Activated T-helper 2 cell treated with anti-CD3 and anti-CD28 coated beads, Interferon-gamma antibody, Interleukin-2, Interleukin-4, amounts not matched to agents 10 μg/mL and 5 μg/mL and 100 μg/mL, durations not matched to agents 14 hours and 24 hours and 36 hours (primary cell): Measurements from ENCODE around the gene CMTM7. TPM values are rescaled to one million over a fixed set of nuclear protein-coding genes. Genes with fewer than 3 reads are reported as not detected.

Source experiments
- DNase-seq: peaks from one replicate; pipeline ENCODE4 v3.0.0; 2021; ENCODE audit warnings: low spot score
- H3K27ac Mint-ChIP-seq: one replicate; pipeline ENCODE4 v1.8.0; 2021; ENCODE audit warnings: mixed read lengths
- H3K27me3 Mint-ChIP-seq: one replicate; pipeline ENCODE4 v1.8.0; 2021; ENCODE audit warnings: low read depth, mixed read lengths
- H3K36me3 Mint-ChIP-seq: one replicate; pipeline ENCODE4 v1.8.0; 2021; ENCODE audit warnings: low read depth, mixed read lengths
- H3K4me1 Mint-ChIP-seq: one replicate; pipeline ENCODE4 v1.8.0; 2021; ENCODE audit warnings: low read depth, mixed read lengths
- H3K4me3 Mint-ChIP-seq: one replicate; pipeline ENCODE4 v1.8.0; 2021; ENCODE audit warnings: low read depth, mild to moderate bottlenecking, moderate library complexity, mixed read lengths
- H3K9me3 Mint-ChIP-seq: one replicate; pipeline ENCODE4 v1.8.0; 2021; ENCODE audit warnings: mixed read lengths
- intact Hi-C: fragments of 100-400 bp; cut with micrococcal nuclease; formaldehyde crosslinking; loops from one replicate; pipeline ENCODE4 v1.15.1; 2023
- total RNA-seq: library from RNA; stranded (reverse); gene quantifications from 2 replicates; pipeline ENCODE4 v1.2.3, GENCODE V29; 2022

Gene CMTM7
- total RNA-seq, 1 donor from 2014 or later: 60.9 TPM

DNA sequence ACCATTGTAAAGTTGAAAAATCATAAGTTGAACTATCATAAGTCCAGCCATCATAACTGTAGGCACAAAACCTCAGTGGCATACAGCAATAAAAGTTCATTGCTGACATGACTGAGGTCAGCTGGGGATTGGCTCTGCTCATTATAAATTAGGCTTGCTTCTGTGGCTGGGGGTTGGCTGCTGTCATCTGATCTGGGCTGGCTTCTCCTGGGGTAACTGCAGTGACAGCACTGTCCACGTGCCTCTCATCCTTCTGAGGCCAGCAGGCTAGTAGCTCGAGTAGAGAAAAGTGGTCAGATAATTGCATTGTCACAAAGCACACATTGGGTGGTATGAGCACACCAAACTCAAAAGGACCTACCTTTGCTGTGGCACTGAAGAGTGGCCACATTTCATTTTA, 31.3 kb downstream of the CMTM7 start:
- H3K4me1 Mint-ChIP-seq: peaks cover 69% of the 10 kb centered on the region
- no peaks in the 10 kb centered on the region for H3K27me3 Mint-ChIP-seq
- intact Hi-C loops: no loop called here
- DNase-seq: peak; percentile 4
- peaks cover 34% of the 10 kb centered on the region for H3K36me3 Mint-ChIP-seq
- peak overlapping the region; percentile 80 for H3K27ac Mint-ChIP-seq
- peaks cover 14% of the 10 kb centered on the region for H3K9me3 Mint-ChIP-seq
- no peak overlapping the region for H3K4me3 Mint-ChIP-seq

DNA sequence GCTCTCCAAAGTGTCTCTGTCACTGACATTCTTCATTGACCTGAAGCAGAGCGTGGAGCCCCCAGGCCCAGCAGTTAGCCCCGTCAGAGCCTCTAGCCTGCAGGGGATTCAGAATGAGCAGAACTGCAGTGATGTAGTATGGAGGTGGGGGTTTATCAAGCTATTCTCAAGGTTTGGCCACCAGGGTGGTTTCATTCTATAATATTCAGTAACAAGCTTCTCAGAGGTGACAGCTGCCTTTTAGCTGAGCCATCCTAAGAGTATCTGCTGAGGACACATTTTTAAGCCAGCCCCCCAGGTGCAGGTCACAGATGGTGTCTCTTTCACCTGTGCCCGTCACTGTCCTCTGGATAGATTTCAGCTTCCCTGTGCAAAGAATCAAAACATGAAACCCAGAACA, 31.9 kb downstream of the CMTM7 start:
- peaks cover 29% of the 10 kb centered on the region for H3K36me3 Mint-ChIP-seq
- H3K4me1 Mint-ChIP-seq: peaks cover 69% of the 10 kb centered on the region
- peak; percentile 7 for DNase-seq
- H3K4me3 Mint-ChIP-seq: no peak overlapping the region
- H3K27ac Mint-ChIP-seq: peak overlapping the region; percentile 80
- peaks cover 10% of the 10 kb centered on the region for H3K9me3 Mint-ChIP-seq
- no peaks in the 10 kb centered on the region for H3K27me3 Mint-ChIP-seq
- intact Hi-C loops: no loop called here

DNA sequence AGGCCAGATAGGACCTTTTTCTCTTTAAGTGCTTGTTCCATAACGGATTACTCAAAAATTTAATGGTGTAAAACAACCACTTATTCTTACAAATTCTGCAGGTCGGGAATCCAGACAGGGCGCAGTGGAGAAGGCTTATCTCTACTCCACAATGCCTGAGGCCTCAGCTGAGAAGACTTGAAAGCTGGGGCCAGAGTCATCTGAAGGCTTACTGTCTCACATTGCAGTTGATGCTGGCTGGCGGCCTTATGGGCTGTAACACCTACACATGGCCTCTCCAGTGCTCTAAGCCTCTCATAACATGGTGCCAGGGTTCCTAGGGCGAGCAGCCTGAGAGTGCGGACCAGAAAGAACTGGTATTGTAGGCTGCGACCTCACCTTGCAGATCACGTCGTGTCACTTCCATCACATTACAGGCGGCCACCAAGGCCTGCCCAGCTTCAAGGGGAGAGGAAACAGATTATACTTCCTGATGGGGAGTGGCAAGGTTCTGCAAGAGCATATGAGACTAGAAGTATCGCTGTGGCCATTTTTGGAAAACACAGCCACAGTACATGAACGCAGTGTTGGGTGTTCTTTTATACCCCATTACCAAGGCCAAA, 32.4 kb downstream of the CMTM7 start:
- peak; percentile 8 for DNase-seq
- intact Hi-C loops: no loop called here
- no peak overlapping the region for H3K4me3 Mint-ChIP-seq

DNA sequence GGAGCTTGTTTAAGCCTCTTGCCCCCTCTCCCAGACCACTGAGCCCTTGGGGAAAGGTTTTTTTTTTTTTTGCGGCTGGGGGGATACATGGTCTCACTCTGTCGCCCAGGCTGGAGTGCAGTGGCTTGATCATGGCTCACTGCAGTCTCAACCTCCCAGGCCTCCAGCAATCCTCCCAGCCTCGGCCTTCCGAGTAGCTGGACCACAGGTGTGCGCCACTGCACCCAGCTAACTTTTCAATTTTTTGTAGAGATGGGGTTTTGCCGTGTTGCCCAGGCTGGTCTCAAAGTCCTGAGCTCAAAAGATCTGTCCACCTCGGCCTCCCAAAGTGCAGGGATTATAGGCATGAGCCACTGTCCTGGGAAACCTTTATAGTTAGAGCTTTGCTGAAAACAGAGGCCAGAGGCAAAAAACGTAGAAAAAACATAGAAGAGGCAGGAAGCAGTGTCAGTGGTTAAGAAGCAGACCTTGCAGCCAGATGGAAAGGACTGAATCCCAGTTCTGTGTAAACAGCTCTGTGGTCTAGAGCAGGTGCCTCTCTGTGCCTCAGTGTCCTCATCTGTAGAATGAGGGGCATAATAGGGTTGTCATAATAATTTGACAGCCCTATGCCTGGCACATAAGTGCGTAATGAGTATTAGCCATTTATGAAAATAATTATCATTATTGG, 33.1 kb downstream of the CMTM7 start:
- no peak overlapping the region for H3K4me3 Mint-ChIP-seq
- H3K27ac Mint-ChIP-seq: peak overlapping the region; percentile 62
- H3K27me3 Mint-ChIP-seq: no peaks in the 10 kb centered on the region
- no peaks in the 10 kb centered on the region for H3K9me3 Mint-ChIP-seq
- no peak for DNase-seq
- peaks cover 17% of the 10 kb centered on the region for H3K36me3 Mint-ChIP-seq
- intact Hi-C loops: no loop called here
- peaks cover 69% of the 10 kb centered on the region for H3K4me1 Mint-ChIP-seq

More for the DNA sequence above, 32.4 kb downstream of the CMTM7 start:
- peaks cover 72% of the 10 kb centered on the region for H3K4me1 Mint-ChIP-seq
- H3K9me3 Mint-ChIP-seq: peaks cover 6% of the 10 kb centered on the region
- peaks cover 24% of the 10 kb centered on the region for H3K36me3 Mint-ChIP-seq
- H3K27me3 Mint-ChIP-seq: no peaks in the 10 kb centered on the region
- peak overlapping the region; percentile 80 for H3K27ac Mint-ChIP-seq

DNA sequence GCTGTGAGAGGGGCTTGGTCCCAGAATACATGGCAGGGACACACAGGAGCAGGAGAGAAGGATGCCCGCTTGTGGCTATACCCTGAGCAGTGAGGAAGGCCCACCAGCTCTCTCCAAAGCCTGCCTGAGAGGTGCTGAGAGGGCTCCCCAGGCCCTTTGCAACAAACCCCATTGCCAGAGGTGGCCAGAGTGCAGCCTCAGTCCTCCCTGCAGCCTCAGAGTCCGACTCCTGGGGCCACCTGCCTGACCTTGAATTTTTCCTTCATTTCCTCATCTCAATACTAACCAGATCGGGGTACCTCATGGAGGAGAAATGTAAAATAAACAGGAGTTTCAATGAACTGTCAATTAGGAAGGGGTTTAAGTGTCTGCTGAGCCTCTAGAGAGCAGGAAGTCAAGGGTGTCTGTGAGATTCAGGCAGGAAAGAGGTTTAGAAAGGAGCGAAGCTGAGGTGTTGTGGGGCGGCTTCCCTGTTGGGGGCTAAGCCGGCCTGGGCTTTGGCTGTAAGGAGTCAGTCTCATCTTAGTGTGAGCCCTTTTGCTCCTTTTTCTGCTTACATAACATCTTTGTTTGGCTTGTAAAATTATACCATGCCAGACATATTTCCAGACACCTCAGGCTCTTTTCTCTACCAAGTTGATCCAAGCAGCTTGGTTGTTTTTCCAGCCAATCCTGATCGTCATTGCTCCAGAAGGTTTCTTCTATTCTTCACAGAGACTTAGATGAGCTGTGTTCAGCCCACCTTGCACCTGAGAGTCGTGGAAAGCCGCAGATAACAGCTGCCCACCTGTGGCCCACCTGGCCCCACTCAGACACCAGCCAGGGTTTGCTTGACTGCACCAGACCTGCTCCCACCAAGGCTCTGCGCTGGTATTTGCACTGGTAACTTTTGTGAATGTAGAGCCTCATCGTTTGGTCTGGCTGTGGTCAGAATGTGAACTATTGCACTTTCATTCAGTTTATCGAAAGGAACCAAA, 36.7 kb downstream of the CMTM7 start:
- peaks cover 21% of the 10 kb centered on the region for H3K36me3 Mint-ChIP-seq
- H3K4me3 Mint-ChIP-seq: peak overlapping the region; percentile 35
- H3K9me3 Mint-ChIP-seq: no peaks in the 10 kb centered on the region
- DNase-seq: no peak
- peak overlapping the region; percentile 82 for H3K27ac Mint-ChIP-seq
- intact Hi-C loops: loop anchor here (1.0 kb wide), 1 partner anchor 8 kb away; no protein-coding TSS in a partner anchor
- no peaks in the 10 kb centered on the region for H3K27me3 Mint-ChIP-seq
- peaks cover 75% of the 10 kb centered on the region for H3K4me1 Mint-ChIP-seq

DNA sequence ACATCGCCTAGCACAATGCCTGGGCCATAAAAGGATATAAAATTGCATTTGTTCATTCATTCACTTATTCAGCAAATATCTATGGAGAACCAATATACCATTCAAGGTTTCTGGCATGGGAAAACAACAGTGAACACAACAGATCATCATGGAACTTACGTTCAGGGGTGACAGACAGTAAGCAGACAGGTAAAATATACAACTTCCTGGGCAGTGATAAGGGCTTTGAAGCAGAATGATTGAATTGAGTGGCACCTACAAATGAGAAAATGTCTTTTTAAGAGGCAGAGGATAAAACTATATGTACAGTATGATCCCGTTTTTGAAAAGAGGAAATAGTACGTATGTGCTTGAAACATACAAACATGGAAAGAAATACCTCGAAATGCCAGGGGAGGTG, 39.2 kb downstream of the CMTM7 start:
- intact Hi-C loops: loop anchor here (10.0 kb wide), 1 partner anchor 144 kb away; the partner anchor contains the start of gene DYNC1LI1
- no peaks in the 10 kb centered on the region for H3K27me3 Mint-ChIP-seq
- H3K27ac Mint-ChIP-seq: peak overlapping the region; percentile 99
- no peaks in the 10 kb centered on the region for H3K9me3 Mint-ChIP-seq
- H3K4me1 Mint-ChIP-seq: peaks cover 69% of the 10 kb centered on the region
- peak overlapping the region; percentile 4 for H3K4me3 Mint-ChIP-seq
- H3K36me3 Mint-ChIP-seq: peaks cover 14% of the 10 kb centered on the region
- no peak for DNase-seq

DNA sequence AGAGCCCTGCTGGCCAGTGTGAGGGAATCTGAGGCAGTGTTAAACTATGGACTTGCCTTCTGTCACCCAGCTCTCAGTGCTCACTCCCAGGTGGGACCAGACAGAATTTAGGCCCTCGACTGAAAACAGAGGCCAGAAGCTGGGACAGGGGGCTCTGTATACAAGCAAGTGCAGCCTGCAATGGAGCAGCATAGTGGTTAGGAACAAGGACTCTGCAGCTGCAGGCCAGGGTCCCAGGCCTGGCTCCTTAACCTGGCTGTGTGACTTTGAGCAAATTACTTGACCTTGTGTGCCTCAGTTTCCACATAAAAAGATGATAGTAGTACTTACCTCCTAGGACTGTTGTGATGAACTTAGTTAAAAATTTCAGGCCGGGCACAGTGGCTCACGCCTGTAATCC, 39.8 kb downstream of the CMTM7 start:
- H3K4me3 Mint-ChIP-seq: no peak overlapping the region
- intact Hi-C loops: loop anchor here (10.0 kb wide), 1 partner anchor 143 kb away; the partner anchor contains the start of gene DYNC1LI1

DNA sequence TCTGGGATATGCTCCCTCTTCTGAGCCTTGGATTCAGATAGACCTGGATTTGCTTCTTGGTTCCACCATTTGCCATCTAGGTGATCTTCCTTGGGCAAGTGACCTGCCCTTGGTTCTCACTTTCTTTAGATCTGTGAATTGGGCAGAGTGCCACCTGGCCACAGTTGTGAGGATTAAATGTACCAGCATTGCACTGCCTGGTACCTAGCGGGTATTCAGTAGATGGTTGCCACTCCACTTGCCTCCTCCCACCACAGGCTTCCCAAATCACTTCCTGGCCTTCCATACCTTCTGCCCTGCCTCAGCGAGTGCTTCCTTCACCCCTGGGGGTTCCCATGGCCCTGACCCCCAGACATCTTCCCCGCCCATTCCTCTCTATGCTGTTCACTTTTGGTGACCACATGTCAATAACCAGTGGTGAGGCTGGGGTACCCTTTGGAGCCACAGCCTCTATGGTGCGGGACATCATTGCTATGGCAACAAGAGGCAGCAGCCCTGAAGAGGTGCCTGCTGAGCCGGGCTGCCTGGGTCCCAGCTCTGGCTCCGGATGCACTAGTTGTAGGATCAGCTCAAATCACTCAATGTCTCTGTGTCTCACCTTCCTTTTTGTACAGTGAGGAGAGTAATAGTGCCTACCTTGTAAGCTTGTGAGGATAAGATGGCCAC, 40.5 kb downstream of the CMTM7 start:
- H3K4me3 Mint-ChIP-seq: peak overlapping the region; percentile 77
- intact Hi-C loops: loop anchor here (2.0 to 10.0 kb wide), 4 partner anchors 13 to 143 kb away; partner anchors contain the start of gene DYNC1LI1
- no peaks in the 10 kb centered on the region for H3K9me3 Mint-ChIP-seq
- peak overlapping the region; percentile 99 for H3K27ac Mint-ChIP-seq
- DNase-seq: peak; percentile 14
- no peaks in the 10 kb centered on the region for H3K27me3 Mint-ChIP-seq
- H3K4me1 Mint-ChIP-seq: peaks cover 75% of the 10 kb centered on the region
- H3K36me3 Mint-ChIP-seq: peaks cover 14% of the 10 kb centered on the region

More for the DNA sequence above, 39.8 kb downstream of the CMTM7 start:
- H3K36me3 Mint-ChIP-seq: peaks cover 14% of the 10 kb centered on the region
- H3K27me3 Mint-ChIP-seq: no peaks in the 10 kb centered on the region
- H3K4me1 Mint-ChIP-seq: peaks cover 74% of the 10 kb centered on the region
- no peaks in the 10 kb centered on the region for H3K9me3 Mint-ChIP-seq
- peak overlapping the region; percentile 99 for H3K27ac Mint-ChIP-seq
- peak; percentile 7 for DNase-seq

DNA sequence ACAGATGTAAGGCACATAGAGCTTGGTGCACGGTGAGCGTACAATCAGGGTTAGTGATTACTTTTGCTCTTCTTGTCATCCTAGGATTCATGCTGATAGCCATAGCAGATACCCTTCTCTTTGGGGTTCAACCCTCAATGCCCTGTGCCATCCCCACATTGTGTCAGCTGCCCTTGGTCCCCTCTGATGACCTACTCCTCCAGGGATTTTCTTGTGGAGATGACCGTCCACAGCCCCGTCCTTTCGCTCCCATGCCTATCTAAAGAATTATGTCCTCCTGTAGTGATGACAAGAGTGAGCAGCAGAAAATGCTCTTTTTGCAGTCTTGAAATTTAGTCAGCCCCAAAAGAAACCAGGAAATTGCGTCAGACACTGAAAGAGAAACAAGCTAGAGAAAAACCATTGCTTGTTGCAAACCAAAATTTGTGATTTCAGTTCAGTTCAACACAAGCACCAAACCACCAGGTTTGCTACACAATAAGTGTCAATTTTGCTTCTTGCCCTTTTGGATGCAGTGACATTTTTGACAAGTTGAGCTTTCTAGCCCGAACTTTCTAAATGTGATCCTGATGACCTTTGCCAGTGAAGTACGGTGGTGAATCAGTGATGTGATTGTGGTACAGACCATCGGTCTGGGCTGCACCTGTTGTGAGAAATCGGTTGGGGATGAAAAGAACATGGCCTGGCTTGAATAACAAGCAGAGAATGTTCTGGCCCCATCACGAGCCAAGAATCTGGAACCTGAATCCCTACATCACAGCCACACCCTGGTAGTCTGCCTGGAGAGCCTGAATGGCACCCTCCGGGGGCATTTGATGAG, 41.3 kb downstream of the CMTM7 start:
- Mint-ChIP-seq H3K27ac (peak overlapping the region; percentile 99), H3K9me3 (no peaks in the 10 kb centered on the region), H3K4me1 (peaks cover 69% of the 10 kb centered on the region), H3K4me3 (peak overlapping the region; percentile 77), H3K36me3 (peaks cover 14% of the 10 kb centered on the region), H3K27me3 (no peaks in the 10 kb centered on the region)
- intact Hi-C loops: loop anchor here (1.0 to 10.0 kb wide), 5 partner anchors 10 to 142 kb away; partner anchors contain the start of gene DYNC1LI1
- DNase-seq: peak; percentile 34

DNA sequence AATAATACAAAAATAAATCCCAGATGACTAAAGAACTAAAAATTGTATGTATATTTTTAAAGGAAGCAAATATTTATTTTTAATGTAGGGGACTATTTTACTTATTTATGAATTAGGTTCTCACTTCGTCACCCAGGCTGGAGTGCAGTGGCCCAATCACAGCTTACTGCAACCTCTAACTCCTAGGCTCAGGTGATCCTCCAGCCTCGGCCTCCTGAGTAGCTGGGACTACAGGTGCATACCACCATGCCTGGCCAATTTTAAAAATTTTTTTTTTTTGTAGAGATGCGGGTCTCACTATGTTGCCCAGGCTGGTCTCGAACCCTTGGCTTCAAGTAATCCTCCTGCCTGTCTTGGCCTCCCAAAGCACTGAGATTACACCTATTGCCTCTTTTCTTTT, 42.6 kb downstream of the CMTM7 start:
- peaks cover 70% of the 10 kb centered on the region for H3K4me1 Mint-ChIP-seq
- H3K4me3 Mint-ChIP-seq: no peak overlapping the region
- no peak for DNase-seq
- intact Hi-C loops: loop anchor here (10.0 kb wide), 1 partner anchor 141 kb away; the partner anchor contains the start of gene DYNC1LI1
- H3K27ac Mint-ChIP-seq: no peak overlapping the region
- peaks cover 19% of the 10 kb centered on the region for H3K36me3 Mint-ChIP-seq
- H3K27me3 Mint-ChIP-seq: no peaks in the 10 kb centered on the region
- H3K9me3 Mint-ChIP-seq: no peaks in the 10 kb centered on the region
